Measurements from ENCODE around the gene RBMS3.

DNA sequence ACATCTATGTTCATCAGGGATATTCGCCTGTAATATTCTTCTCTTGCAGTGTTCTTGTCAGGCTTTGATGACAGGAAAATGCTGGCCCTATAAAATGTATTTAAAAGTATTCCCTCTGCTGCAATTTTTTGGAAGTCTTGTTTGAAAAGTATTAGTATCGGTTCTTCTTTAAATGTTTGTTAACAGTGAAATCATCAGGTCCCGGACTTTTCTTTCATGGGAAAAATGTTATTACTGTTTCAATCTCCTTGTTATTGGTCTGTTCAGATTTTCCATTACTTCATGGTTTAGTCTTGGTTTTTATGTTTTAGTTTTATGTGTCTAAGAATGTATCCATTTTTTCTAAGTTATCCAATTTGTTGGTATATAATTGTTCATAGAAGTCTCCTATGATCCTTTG lies 225.6 kb downstream of the RBMS3 start:
- TF ChIP-seq CTCF (IDR thresholded peaks at IDR 0.05): no peak
- no peak for TF ChIP-seq POLR2AphosphoS5 (IDR thresholded peaks at IDR 0.05)
